GM12872 (cell line): Measurements from ENCODE around the gene STAG2.

ENCODE experiments used
- CTCF ChIP-seq: IDR thresholded peaks from 3 replicates; pipeline ENCODE4 v1.5.1; 2011; ENCODE audit warnings: low read depth, mild to moderate bottlenecking, low read length, moderate library complexity; ENCODE audit not compliant: insufficient read depth

The STAG2 gene

GRCh38 chrX:123993326-123993725, 31.8 kb downstream of the STAG2 start:
- no peak for TF ChIP-seq CTCF

- TF ChIP-seq CTCF: no peak
These were observed 32.6 kb downstream of the STAG2 start for GRCh38 chrX:123993904-123994635.

- no peak for TF ChIP-seq CTCF
These were observed 33.2 kb downstream of the STAG2 start for GRCh38 chrX:123994730-123995129.

- TF ChIP-seq CTCF: no peak
These were observed 40.1 kb downstream of the STAG2 start for GRCh38 chrX:124001581-124001980.

- no peak for TF ChIP-seq CTCF
These were observed 43.7 kb downstream of the STAG2 start for GRCh38 chrX:124005228-124005627.

- no peak for TF ChIP-seq CTCF
These were observed 48.7 kb downstream of the STAG2 start for GRCh38 chrX:124010157-124010556.

GRCh38 chrX:124010566-124010965, 49.1 kb downstream of the STAG2 start:
- no peak for TF ChIP-seq CTCF
